ENCODE measurements around the gene TMEM269. TPM values are rescaled to one million over a fixed set of nuclear protein-coding genes. Genes with fewer than 3 reads are reported as not detected.

TMEM269 gene
- total and polyA plus RNA-seq, 4 donors, result 0.03 to 0.09 (median 0.07) TPM

DNA sequence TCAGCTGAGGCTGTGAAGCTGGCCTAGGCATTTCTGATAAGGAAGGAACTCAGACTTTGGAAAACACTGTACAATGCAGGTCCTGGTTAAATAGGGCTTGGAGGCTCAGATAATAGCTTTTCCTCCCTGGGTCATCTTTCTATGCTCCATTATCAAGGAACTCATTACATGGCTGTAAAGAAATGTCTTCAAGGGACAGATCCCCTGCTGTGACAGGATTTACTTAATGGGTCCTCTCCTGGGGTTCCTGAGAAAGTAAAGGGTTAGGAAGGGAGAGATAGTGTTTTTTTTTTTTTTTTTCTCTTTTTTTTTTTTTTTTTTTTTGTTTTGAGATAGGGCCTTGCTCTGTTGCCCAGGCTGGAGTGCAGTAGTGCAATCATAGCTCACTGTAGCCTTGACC is 46.5 kb downstream of the TMEM269 start:
- ATAC-seq (ENCODE audit: insufficient read depth, low FRiP score) (no peak), DNase-seq (no peak)
- TF ChIP-seq, protein P1, sequence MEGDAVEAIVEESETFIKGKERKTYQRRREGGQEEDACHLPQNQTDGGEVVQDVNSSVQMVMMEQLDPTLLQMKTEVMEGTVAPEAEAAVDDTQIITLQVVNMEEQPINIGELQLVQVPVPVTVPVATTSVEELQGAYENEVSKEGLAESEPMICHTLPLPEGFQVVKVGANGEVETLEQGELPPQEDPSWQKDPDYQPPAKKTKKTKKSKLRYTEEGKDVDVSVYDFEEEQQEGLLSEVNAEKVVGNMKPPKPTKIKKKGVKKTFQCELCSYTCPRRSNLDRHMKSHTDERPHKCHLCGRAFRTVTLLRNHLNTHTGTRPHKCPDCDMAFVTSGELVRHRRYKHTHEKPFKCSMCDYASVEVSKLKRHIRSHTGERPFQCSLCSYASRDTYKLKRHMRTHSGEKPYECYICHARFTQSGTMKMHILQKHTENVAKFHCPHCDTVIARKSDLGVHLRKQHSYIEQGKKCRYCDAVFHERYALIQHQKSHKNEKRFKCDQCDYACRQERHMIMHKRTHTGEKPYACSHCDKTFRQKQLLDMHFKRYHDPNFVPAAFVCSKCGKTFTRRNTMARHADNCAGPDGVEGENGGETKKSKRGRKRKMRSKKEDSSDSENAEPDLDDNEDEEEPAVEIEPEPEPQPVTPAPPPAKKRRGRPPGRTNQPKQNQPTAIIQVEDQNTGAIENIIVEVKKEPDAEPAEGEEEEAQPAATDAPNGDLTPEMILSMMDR (IDR thresholded peaks at IDR 0.05; ENCODE audit: control extremely low read depth, extremely low read depth), result no peak
- H3K4me3 ChIP-seq, result no peak overlapping the region
- H3K36me3 ChIP-seq (ENCODE audit: control insufficient read depth in 4 of 4, insufficient read depth in 4 of 4, low read length in 4 of 4), result peaks cover 0 to 9% (median 2%) of the 10 kb centered on the region in 4 donors
- no peak overlapping the region for H3K27ac ChIP-seq (ENCODE audit: low read depth in 1 of 2, low read length in 1 of 2)
- H3K9me3 ChIP-seq (ENCODE audit: control insufficient read depth in 4 of 4, insufficient read depth in 3 of 4, low read length in 3 of 4), result no peaks in the 10 kb centered on the region
- no peaks in the 10 kb centered on the region for H3K27me3 ChIP-seq (ENCODE audit: control insufficient read depth in 3 of 3, insufficient read depth in 3 of 3, low read length in 2 of 3)
- no peak overlapping the region for H3K9ac ChIP-seq (ENCODE audit: insufficient read depth in 1 of 2, low read length in 2 of 2)
- no peaks in the 10 kb centered on the region for H3K4me1 ChIP-seq (ENCODE audit: control insufficient read depth in 5 of 5, insufficient read depth in 5 of 5, low read length in 5 of 5)

DNA sequence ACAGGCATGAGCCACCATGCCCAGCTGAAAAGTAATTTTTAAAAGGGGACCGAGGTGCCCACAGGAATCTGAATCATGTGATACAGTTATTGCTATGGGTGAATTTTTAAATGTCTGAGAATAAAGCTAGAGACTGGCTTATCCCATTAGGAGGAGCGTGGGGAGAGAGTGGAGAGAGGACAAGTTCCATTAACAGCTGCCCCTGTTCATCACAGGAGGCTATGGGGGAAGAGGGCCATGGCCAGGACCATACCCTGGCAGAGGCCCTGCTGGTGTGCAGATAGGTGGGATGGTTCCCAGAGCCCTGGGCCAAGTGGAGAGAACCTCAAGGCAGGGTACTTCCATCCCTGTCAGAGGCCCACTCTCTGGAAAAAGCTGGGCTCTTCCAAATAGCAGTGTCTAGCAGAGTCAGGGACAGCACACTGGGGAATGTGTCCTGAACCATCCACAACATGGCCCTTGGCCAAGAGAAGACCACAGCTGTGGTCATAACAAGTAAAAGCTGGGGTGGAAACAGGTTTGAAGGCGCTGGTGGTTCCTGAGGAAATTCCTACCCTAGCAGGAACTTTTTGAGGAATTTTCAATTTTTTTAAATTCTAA is 48.0 kb downstream of the TMEM269 start:
- TF ChIP-seq, protein P1 (IDR thresholded peaks at IDR 0.05; ENCODE audit: control extremely low read depth, extremely low read depth), result no peak
- 95 to 97% methylated on average over 3 of the region's 3 CpGs for WGBS, 2 donors
- H3K4me1 ChIP-seq (ENCODE audit: control insufficient read depth in 5 of 5, insufficient read depth in 5 of 5, low read length in 5 of 5), result no peaks in the 10 kb centered on the region

GRCh38 chr1:42833981-42834380 is 49.2 kb downstream of the TMEM269 start:
- WGBS, 2 donors, result 57 to 76% methylated on average over 4 of the region's 4 CpGs
- peaks cover 0 to 9% (median 2%) of the 10 kb centered on the region in 4 donors for H3K36me3 ChIP-seq (ENCODE audit: control insufficient read depth in 4 of 4, insufficient read depth in 4 of 4, low read length in 4 of 4)
- TF ChIP-seq, protein P1 (IDR thresholded peaks at IDR 0.05; ENCODE audit: control extremely low read depth, extremely low read depth), result no peak
- H3K27me3 ChIP-seq (ENCODE audit: control insufficient read depth in 3 of 3, insufficient read depth in 3 of 3, low read length in 2 of 3), result no peaks in the 10 kb centered on the region
- ATAC-seq (ENCODE audit: insufficient read depth, low FRiP score) (no peak), DNase-seq (no peak)
- H3K9me3 ChIP-seq (ENCODE audit: control insufficient read depth in 4 of 4, insufficient read depth in 3 of 4, low read length in 3 of 4), result no peaks in the 10 kb centered on the region
- no peak overlapping the region for H3K9ac ChIP-seq (ENCODE audit: insufficient read depth in 1 of 2, low read length in 2 of 2)
- no peaks in the 10 kb centered on the region for H3K4me1 ChIP-seq (ENCODE audit: control insufficient read depth in 5 of 5, insufficient read depth in 5 of 5, low read length in 5 of 5)
- no peak overlapping the region for H3K4me3 ChIP-seq
- no peak overlapping the region for H3K27ac ChIP-seq (ENCODE audit: low read depth in 1 of 2, low read length in 1 of 2)

More for the DNA sequence above, 48.0 kb downstream of the TMEM269 start:
- ATAC-seq (ENCODE audit: insufficient read depth, low FRiP score), result no peak
- DNase-seq, result no peak
- Histone ChIP-seq H3K9me3 (ENCODE audit: control insufficient read depth in 4 of 4, insufficient read depth in 3 of 4, low read length in 3 of 4) (no peaks in the 10 kb centered on the region), H3K9ac (ENCODE audit: insufficient read depth in 1 of 2, low read length in 2 of 2) (no peak overlapping the region), H3K27ac (ENCODE audit: low read depth in 1 of 2, low read length in 1 of 2) (no peak overlapping the region), H3K27me3 (ENCODE audit: control insufficient read depth in 3 of 3, insufficient read depth in 3 of 3, low read length in 2 of 3) (no peaks in the 10 kb centered on the region), H3K4me3 (no peak overlapping the region), H3K36me3 (ENCODE audit: control insufficient read depth in 4 of 4, insufficient read depth in 4 of 4, low read length in 4 of 4) (peaks cover 0 to 9% (median 2%) of the 10 kb centered on the region in 4 donors)

DNA sequence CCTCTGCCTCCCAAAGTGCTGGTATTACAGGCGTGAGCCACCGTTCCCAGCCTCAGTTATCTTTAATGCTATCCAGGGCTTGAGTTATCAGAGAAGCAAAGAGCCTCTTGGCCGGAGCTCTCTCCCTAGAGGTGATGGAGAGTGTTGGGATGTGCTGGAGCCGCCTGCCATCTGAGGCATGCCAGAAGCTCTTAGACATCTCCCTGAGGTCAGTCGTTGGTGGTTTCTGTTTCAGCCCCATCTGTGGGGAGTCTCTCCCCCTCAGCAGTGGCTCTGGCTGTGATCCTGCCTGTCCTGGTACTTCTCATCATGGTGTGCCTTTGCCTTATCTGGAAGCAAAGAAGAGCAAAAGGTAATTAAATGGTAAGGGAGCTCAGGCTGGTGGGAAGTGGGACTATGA is 50.0 kb downstream of the TMEM269 start:
- Histone ChIP-seq H3K9ac (ENCODE audit: insufficient read depth in 1 of 2, low read length in 2 of 2) (no peak overlapping the region), H3K36me3 (ENCODE audit: control insufficient read depth in 4 of 4, insufficient read depth in 4 of 4, low read length in 4 of 4) (peaks cover 0 to 8% (median 2%) of the 10 kb centered on the region in 4 donors), H3K27ac (ENCODE audit: low read depth in 1 of 2, low read length in 1 of 2) (no peak overlapping the region), H3K9me3 (ENCODE audit: control insufficient read depth in 4 of 4, insufficient read depth in 3 of 4, low read length in 3 of 4) (no peaks in the 10 kb centered on the region), H3K4me3 (no peak overlapping the region), H3K4me1 (ENCODE audit: control insufficient read depth in 5 of 5, insufficient read depth in 5 of 5, low read length in 5 of 5) (no peaks in the 10 kb centered on the region), H3K27me3 (ENCODE audit: control insufficient read depth in 3 of 3, insufficient read depth in 3 of 3, low read length in 2 of 3) (no peaks in the 10 kb centered on the region)
- WGBS, 2 donors, result 91 to 92% methylated on average over 5 of the region's 5 CpGs
- TF ChIP-seq, protein P1 (IDR thresholded peaks at IDR 0.05; ENCODE audit: control extremely low read depth, extremely low read depth), result no peak
- ATAC-seq (ENCODE audit: insufficient read depth, low FRiP score) (no peak), DNase-seq (no peak)

All from lung (tissue), 12 donors.